ENCODE data around the gene TPK1. TPM values are rescaled to one million over a fixed set of nuclear protein-coding genes. Genes with fewer than 3 reads are reported as not detected.

The TPK1 gene
- total and polyA plus RNA-seq, 2 of the 8 experiments (the other 6 are each of a cell fraction or from before 2014, with no cell fraction given), result 1.9 to 2.7 TPM

DNA sequence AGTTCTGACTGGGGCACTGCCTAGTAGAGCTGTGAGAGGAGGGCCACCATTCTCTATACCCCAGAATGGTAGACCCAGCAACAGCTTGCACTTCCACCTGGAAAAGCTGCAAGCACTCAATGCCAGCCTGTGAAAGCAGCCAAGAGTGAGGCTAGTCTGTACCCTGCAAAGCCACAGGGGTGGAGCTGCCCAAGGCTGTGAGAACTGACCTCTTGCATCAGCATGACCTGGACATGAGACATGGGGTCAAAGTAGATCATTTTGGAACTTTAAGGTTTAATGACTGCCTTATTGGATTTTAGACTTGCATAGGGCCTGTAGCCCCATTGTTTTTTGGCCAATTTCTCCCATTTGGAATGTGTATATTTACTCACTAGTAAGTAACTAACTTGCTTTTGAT is 206.3 kb downstream of the TPK1 start:
- POLR2A ChIA-PET (ENCODE audit: partially characterized antibody), result no interaction called here
- Histone ChIP-seq H2AFZ (ENCODE audit: low read length) (no peak overlapping the region), H3K27me3 (replicated peaks in 1 of 4; ENCODE audit: control insufficient read depth in 3 of 4, extremely low read depth in 1 of 4, insufficient read depth in 3 of 4, low read length in 3 of 4) (peaks cover 0 to 1% (median 0%) of the 10 kb centered on the region in 4 experiments; a peak in 1 of 7 replicates), H4K91ac (replicated peaks; ENCODE audit: insufficient read length, low read length) (no peak overlapping the region), H3K9ac (replicated peaks in 1 of 4; ENCODE audit: extremely low read depth in 1 of 4, low read depth in 3 of 4, low read length in 3 of 4) (no peak overlapping the region), H4K8ac (ENCODE audit: extremely low read depth, insufficient read depth, low read length) (no peak overlapping the region), H3K4me1 (replicated peaks in 1 of 4; ENCODE audit: control insufficient read depth in 3 of 4, insufficient read depth in 4 of 4, low read length in 3 of 4) (peaks cover 0 to 2% (median 0%) of the 10 kb centered on the region in 4 experiments; a peak in 1 of 7 replicates), H3K79me2 (ENCODE audit: control insufficient read depth in 1 of 2, insufficient read depth in 2 of 2, low read length in 2 of 2) (no peaks in the 10 kb centered on the region), H4K5ac (ENCODE audit: insufficient read length, low read depth, low read length) (no peak overlapping the region), H3K23me2 (ENCODE audit: low read depth, low read length) (no peaks in the 10 kb centered on the region; the same call in 1 of the 2 replicates), H2BK5ac (ENCODE audit: low read depth, low read length) (no peak overlapping the region), H3K9me3 (ENCODE audit: insufficient read depth in 2 of 2, low read depth in 1 of 2, low read length in 1 of 2) (peaks cover 7 to 14% of the 10 kb centered on the region in 2 experiments; a peak in 3 of 4 replicates), H3K4ac (replicated peaks; ENCODE audit: insufficient read length, low read depth, low read length) (no peak overlapping the region), H3K79me1 (ENCODE audit: low read depth, low read length) (no peaks in the 10 kb centered on the region), H3K4me3 (ENCODE audit: extremely low read depth in 1 of 4, insufficient read depth in 2 of 4, low read depth in 3 of 4, low read length in 4 of 4) (no peak overlapping the region), H2BK15ac (ENCODE audit: low read length) (no peak overlapping the region), H3K56ac (replicated peaks; ENCODE audit: insufficient read length, low read depth, low read length) (no peak overlapping the region), H3K4me2 (ENCODE audit: insufficient read depth in 1 of 2, low read depth in 2 of 2, low read length in 2 of 2) (no peak overlapping the region), H3K36me3 (ENCODE audit: control insufficient read depth in 2 of 4, insufficient read depth in 4 of 4, low read length in 3 of 4) (peaks cover 0 to 8% (median 2%) of the 10 kb centered on the region in 4 experiments; a peak in 3 of 8 replicates), H3K14ac (ENCODE audit: insufficient read length) (no peak overlapping the region), H2BK12ac (ENCODE audit: low read depth, low read length) (no peak overlapping the region), H2AK5ac (ENCODE audit: low read depth, low read length) (no peak overlapping the region), H2BK120ac (replicated peaks; ENCODE audit: low read depth, low read length) (no peak overlapping the region), H3K23ac (ENCODE audit: insufficient read length) (no peak overlapping the region), H4K20me1 (replicated peaks in 1 of 2; ENCODE audit: control insufficient read depth in 1 of 2, insufficient read depth in 2 of 2, low read length in 2 of 2) (no peaks in the 10 kb centered on the region), H3K27ac (ENCODE audit: low read depth, low read length) (no peak overlapping the region), H2BK20ac (ENCODE audit: low read length) (no peak overlapping the region), H3K18ac (ENCODE audit: extremely low read depth, low read length) (no peak overlapping the region)
- CTCF ChIA-PET (ENCODE audit: partially characterized antibody), result no interaction called here
- no peak for DNase-seq (ENCODE audit: low read depth in 1 of 2, low spot score in 2 of 2)
- FAIRE-seq, result no peak
- TF ChIP-seq KDM1A (IDR thresholded peaks at IDR 0.05; ENCODE audit: borderline replicate concordance, low read length) (no peak), SP2 (IDR thresholded peaks at IDR 0.05; ENCODE audit: low read length) (no peak), CHD1 (IDR thresholded peaks at IDR 0.05; ENCODE audit: low read depth, low read length) (no peak), GTF2F1 (IDR thresholded peaks at IDR 0.05; ENCODE audit: borderline replicate concordance, low read depth, low read length) (no peak), SRF (IDR thresholded peaks at IDR 0.05; ENCODE audit: low read depth, low read length) (no peak), RAD21 (IDR thresholded peaks at IDR 0.05 in 1 of 2, conservative IDR thresholded peaks at IDR 0.05 in 1 of 2; ENCODE audit: low read depth in 2 of 2, low read length in 2 of 2) (no peak), SIN3A (conservative IDR thresholded peaks at IDR 0.05 in 1 of 2, IDR thresholded peaks at IDR 0.05 in 1 of 2; ENCODE audit: low read depth in 1 of 2, low read length in 2 of 2) (no peak), SUZ12 (IDR thresholded peaks at IDR 0.05; ENCODE audit: low read length) (no peak), TAF7 (optimal IDR thresholded peaks at IDR 0.05; ENCODE audit: borderline replicate concordance, low read depth, low read length) (no peak), RFX5 (IDR thresholded peaks at IDR 0.05; ENCODE audit: borderline replicate concordance, low read depth, low read length) (no peak), ZNF274 (IDR thresholded peaks at IDR 0.05; ENCODE audit: borderline replicate concordance, extremely low read depth, low read length) (no peak)
- TF ChIP-seq, protein P1, sequence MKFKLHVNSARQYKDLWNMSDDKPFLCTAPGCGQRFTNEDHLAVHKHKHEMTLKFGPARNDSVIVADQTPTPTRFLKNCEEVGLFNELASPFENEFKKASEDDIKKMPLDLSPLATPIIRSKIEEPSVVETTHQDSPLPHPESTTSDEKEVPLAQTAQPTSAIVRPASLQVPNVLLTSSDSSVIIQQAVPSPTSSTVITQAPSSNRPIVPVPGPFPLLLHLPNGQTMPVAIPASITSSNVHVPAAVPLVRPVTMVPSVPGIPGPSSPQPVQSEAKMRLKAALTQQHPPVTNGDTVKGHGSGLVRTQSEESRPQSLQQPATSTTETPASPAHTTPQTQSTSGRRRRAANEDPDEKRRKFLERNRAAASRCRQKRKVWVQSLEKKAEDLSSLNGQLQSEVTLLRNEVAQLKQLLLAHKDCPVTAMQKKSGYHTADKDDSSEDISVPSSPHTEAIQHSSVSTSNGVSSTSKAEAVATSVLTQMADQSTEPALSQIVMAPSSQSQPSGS (IDR thresholded peaks at IDR 0.05; ENCODE audit: low read length), result no peak

All from H1 (cell line).